Uterus (tissue), 2 donors: ENCODE measurements around the gene SLC9A6.

ENCODE experiments used
- CTCF ChIP-seq, 4 experiments: fragments of 200-600 bp in 2 of 4; fragments of 450-650 bp in 2 of 4; sonication (generic) in 2 of 4; IDR thresholded peaks; one replicate each; pipeline ENCODE4 v1.5.1; 2016 to 2019; ENCODE audit warnings: antibody characterized with exemption in 4 of 4, mild to moderate bottlenecking in 2 of 4, moderate library complexity in 1 of 4
- POLR2A ChIP-seq, 2 donors: fragments of 450-650 bp; IDR thresholded peaks; one replicate each; pipeline ENCODE4 v1.6.1; 2016; ENCODE audit warnings: antibody characterized with exemption in 2 of 2, mild to moderate bottlenecking in 1 of 2, moderate library complexity in 1 of 2

DNA sequence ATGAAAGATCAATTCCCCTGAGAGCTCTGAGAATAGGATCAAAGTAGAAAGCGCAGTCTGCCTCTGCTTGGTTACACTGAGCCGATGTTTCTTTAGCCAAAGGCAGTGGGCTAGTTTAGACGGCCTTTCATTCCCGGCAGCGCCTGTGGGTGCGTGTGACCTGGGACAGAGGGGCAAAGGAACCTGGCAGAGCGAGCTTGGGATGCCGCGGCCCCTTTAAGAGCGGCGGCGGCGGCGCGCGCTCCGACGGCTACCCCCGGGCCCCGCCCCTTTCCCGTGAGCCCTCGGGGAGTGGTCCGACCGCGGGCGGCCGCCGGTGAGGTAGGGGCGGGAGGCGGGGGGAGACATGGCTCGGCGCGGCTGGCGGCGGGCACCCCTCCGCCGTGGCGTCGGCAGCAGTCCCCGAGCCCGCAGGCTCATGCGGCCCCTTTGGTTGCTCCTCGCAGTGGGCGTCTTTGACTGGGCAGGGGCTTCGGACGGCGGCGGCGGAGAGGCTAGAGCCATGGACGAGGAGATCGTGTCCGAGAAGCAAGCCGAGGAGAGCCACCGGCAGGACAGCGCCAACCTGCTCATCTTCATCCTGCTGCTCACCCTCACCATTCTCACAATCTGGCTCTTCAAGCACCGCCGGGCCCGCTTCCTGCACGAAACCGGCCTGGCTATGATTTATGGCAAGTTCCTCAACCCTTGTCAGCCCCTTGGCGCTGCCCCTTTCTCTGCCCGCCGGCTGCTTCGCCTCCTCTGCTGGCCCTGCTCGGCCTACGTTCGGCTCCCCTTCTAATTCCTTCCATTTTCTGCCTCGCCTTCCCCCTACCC, at the start of gene SLC9A6:
- TF ChIP-seq CTCF (IDR thresholded peaks at IDR 0.05): no peak
- TF ChIP-seq POLR2A (IDR thresholded peaks at IDR 0.05): peak; percentile 34 to 43
